Activated CD8-positive, alpha-beta memory T cell treated with anti-CD3 and anti-CD28 coated beads, Interleukin-2, amount 50 U/mL, for 1 hour (primary cell): Measurements from ENCODE around the gene RPL39.
A peak's percentile ranks its signal among the peaks of the same experiment; 100 is the strongest.
"Not testable (repeated sequence)": the region's sequence is repeated elsewhere in the genome, so short reads cannot be mapped to it uniquely, and the experiment has no call there.

Experiments used
- DNase-seq: peaks from one replicate; pipeline ENCODE4 v3.0.0-alpha.2; 2020; ENCODE audit errors: extremely low read depth

The RPL39 gene

GRCh38 chrX:119791437-119792231 is at the start of gene RPL39:
Gene RPL39, minus strand, starts transcription at chrX:119791630. Its CDS starts 54 bp downstream, at chrX:119791576.
- DNase-seq: peak; percentile 63

- DNase-seq: no peak
These were observed 42.5 kb upstream of the RPL39 start for GRCh38 chrX:119833905-119834304.

GRCh38 chrX:119828446-119828845 is 37.0 kb upstream of the RPL39 start:
- DNase-seq: no peak

- no peak for DNase-seq
These were observed 35.0 kb upstream of the RPL39 start for GRCh38 chrX:119826399-119826959.

GRCh38 chrX:119824221-119824620 is 32.8 kb upstream of the RPL39 start:
- not testable (repeated sequence) for DNase-seq

- DNase-seq: not testable (repeated sequence)
These were observed 30.3 kb upstream of the RPL39 start for GRCh38 chrX:119821703-119822102.

GRCh38 chrX:119817130-119817690 is 25.8 kb upstream of the RPL39 start:
- DNase-seq: no peak

GRCh38 chrX:119816300-119816699 is 24.9 kb upstream of the RPL39 start:
- DNase-seq: no peak

GRCh38 chrX:119809185-119809666 is 17.8 kb upstream of the RPL39 start:
- DNase-seq: no peak

GRCh38 chrX:119808461-119808860 is 17.0 kb upstream of the RPL39 start:
- DNase-seq: not testable (repeated sequence)

GRCh38 chrX:119802546-119802945 is 11.1 kb upstream of the RPL39 start:
- DNase-seq: no peak

GRCh38 chrX:119801253-119802221 is 10.1 kb upstream of the RPL39 start:
- no peak for DNase-seq

GRCh38 chrX:119790977-119791436 is 423 bp downstream of the RPL39 start:
- DNase-seq: no peak

GRCh38 chrX:119784747-119785446 is 6.5 kb downstream of the RPL39 start:
- DNase-seq: no peak

GRCh38 chrX:119783026-119783425 is 8.4 kb downstream of the RPL39 start:
- DNase-seq: no peak

GRCh38 chrX:119778829-119779228 is 12.6 kb downstream of the RPL39 start:
- DNase-seq: no peak

- DNase-seq: no peak
These were observed 15.8 kb downstream of the RPL39 start for GRCh38 chrX:119775517-119776238.

- not testable (repeated sequence) for DNase-seq
These were observed 22.0 kb downstream of the RPL39 start for GRCh38 chrX:119769388-119769787.

GRCh38 chrX:119768436-119768835 is 23.0 kb downstream of the RPL39 start:
- DNase-seq: not testable (repeated sequence)

GRCh38 chrX:119763836-119764387 is 27.5 kb downstream of the RPL39 start:
- DNase-seq: no peak
